ENCODE data around the gene C17orf67.

Gene C17orf67

GRCh38 chr17:56817066-56817465 is 16.7 kb downstream of the C17orf67 start:
- no peak for DNase-seq (ENCODE audit: extremely low read depth, low read depth)

GRCh38 chr17:56815711-56816110 is 18.0 kb downstream of the C17orf67 start:
- no peak for DNase-seq (ENCODE audit: extremely low read depth, low read depth)
- no peak for TF ChIP-seq CTCF (IDR thresholded peaks at IDR 0.05; ENCODE audit: low read depth, low read length)

More at GRCh38 chr17:56817066-56817465, 16.7 kb downstream of the C17orf67 start:
- TF ChIP-seq CTCF (IDR thresholded peaks at IDR 0.05; ENCODE audit: low read depth, low read length), result no peak

- no peak for TF ChIP-seq CTCF (IDR thresholded peaks at IDR 0.05; ENCODE audit: low read depth, low read length)
- DNase-seq (ENCODE audit: extremely low read depth, low read depth), result no peak
These were observed 20.8 kb downstream of the C17orf67 start for GRCh38 chr17:56812901-56813388.

GRCh38 chr17:56810891-56811775 is 22.6 kb downstream of the C17orf67 start:
- TF ChIP-seq CTCF (IDR thresholded peaks at IDR 0.05; ENCODE audit: low read depth, low read length), result no peak
- DNase-seq (ENCODE audit: extremely low read depth, low read depth), result no peak

- TF ChIP-seq CTCF (IDR thresholded peaks at IDR 0.05; ENCODE audit: low read depth, low read length), result no peak
- no peak for DNase-seq (ENCODE audit: extremely low read depth, low read depth)
These were observed 23.4 kb downstream of the C17orf67 start for GRCh38 chr17:56810343-56810742.

- TF ChIP-seq CTCF (IDR thresholded peaks at IDR 0.05; ENCODE audit: low read depth, low read length), result no peak
- DNase-seq (ENCODE audit: extremely low read depth, low read depth), result no peak
These were observed 23.9 kb downstream of the C17orf67 start for GRCh38 chr17:56809820-56810179.

GRCh38 chr17:56809106-56809819 is 24.5 kb downstream of the C17orf67 start:
- TF ChIP-seq CTCF (IDR thresholded peaks at IDR 0.05; ENCODE audit: low read depth, low read length), result no peak
- no peak for DNase-seq (ENCODE audit: extremely low read depth, low read depth)
